DND-41 (cell line): ENCODE data around the gene PPP1R37.

Source experiments
- EZH2 ChIP-seq: IDR thresholded peaks from 3 replicates; pipeline ENCODE4 v1.6.1; 2012; ENCODE audit warnings: borderline replicate concordance, low read depth, mild to moderate bottlenecking, moderate library complexity, low read length, inconsistent platforms; ENCODE audit not compliant: severe bottlenecking
- TF ChIP-seq, protein P1 (sequence below): IDR thresholded peaks from 2 replicates; pipeline ENCODE4 v1.5.1; 2012; ENCODE audit warnings: borderline replicate concordance, low read length, moderate library complexity, mild to moderate bottlenecking; ENCODE audit not compliant: poor library complexity, severe bottlenecking; ENCODE audit errors: extremely low read depth

DNA sequence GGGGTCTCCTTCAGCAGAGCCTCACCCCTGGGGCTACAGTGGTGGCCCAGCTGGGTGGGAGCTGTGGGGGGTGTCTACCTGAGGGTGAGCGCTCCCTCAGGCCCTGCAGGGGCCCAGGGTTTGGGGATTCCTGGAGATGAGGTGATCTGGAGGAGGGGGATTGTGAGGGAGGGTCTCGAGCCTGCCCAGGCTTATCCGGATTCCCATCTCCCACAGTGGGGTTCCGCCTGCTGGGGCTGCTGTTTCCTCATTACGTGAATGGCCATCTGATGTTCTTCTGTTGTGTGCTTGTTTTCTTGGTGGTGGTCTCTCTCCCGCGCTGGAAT lies 4.4 kb downstream of the PPP1R37 start:
- no peak for TF ChIP-seq EZH2
- TF ChIP-seq, protein P1, sequence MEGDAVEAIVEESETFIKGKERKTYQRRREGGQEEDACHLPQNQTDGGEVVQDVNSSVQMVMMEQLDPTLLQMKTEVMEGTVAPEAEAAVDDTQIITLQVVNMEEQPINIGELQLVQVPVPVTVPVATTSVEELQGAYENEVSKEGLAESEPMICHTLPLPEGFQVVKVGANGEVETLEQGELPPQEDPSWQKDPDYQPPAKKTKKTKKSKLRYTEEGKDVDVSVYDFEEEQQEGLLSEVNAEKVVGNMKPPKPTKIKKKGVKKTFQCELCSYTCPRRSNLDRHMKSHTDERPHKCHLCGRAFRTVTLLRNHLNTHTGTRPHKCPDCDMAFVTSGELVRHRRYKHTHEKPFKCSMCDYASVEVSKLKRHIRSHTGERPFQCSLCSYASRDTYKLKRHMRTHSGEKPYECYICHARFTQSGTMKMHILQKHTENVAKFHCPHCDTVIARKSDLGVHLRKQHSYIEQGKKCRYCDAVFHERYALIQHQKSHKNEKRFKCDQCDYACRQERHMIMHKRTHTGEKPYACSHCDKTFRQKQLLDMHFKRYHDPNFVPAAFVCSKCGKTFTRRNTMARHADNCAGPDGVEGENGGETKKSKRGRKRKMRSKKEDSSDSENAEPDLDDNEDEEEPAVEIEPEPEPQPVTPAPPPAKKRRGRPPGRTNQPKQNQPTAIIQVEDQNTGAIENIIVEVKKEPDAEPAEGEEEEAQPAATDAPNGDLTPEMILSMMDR: no peak
